BJ (cell line): ENCODE measurements around the gene RALGAPA1. TPM values are rescaled to one million over a fixed set of nuclear protein-coding genes. Genes with fewer than 3 reads are reported as not detected.
"Not testable (repeated sequence)": the region's sequence is repeated elsewhere in the genome, so short reads cannot be mapped to it uniquely, and the experiment has no call there.

Experiments
- CTCF ChIA-PET: fragments of 350-600 bp; formaldehyde crosslinking; extraction: SDS; loops from one replicate; lab custom pipeline; 2021; ENCODE audit warnings: antibody characterized with exemption, inconsistent platforms; lab: Yijun Ruan, JAX
- POLR2A ChIA-PET: fragments of 300-600 bp; sonication (Branson Sonifier 250); formaldehyde crosslinking; extraction: SDS; loops from one replicate; lab custom pipeline; 2021; ENCODE audit warnings: antibody characterized with exemption; lab: Charles Lee
- DNase-seq: peaks from one replicate; pipeline ENCODE4 v3.0.0-alpha.2; 2011; ENCODE audit warnings: low read depth
- H3K27me3 ChIP-seq: 2 replicates; pipeline ENCODE4 v1.6.0; 2011; ENCODE audit warnings: low read length; ENCODE audit not compliant: control insufficient read depth, insufficient read depth
- H3K36me3 ChIP-seq: 2 replicates; pipeline ENCODE4 v1.5.1; 2011; ENCODE audit warnings: low read length; ENCODE audit not compliant: control insufficient read depth, insufficient read depth
- H3K4me3 ChIP-seq: 2 replicates; pipeline ENCODE4 v1.5.1; 2011; ENCODE audit warnings: low read depth, mild to moderate bottlenecking, control low read depth, low read length
- CTCF ChIP-seq: IDR thresholded peaks from 2 replicates; pipeline ENCODE4 v1.5.1; 2011; ENCODE audit warnings: low read depth, mild to moderate bottlenecking, control low read depth, inconsistent platforms, low read length, moderate library complexity; ENCODE audit not compliant: insufficient read depth
- polyA plus RNA-seq: library from polyadenylated mRNA; depleted of rRNA; stranded (reverse); fragments of >200 nt; gene quantifications from 2 replicates; pipeline ENCODE4 v1.2.3, GENCODE V29; 2011

RALGAPA1 gene
- polyA plus RNA-seq, 1 experiment: 4.7 TPM

GRCh38 chr14:35853225-35853624 is 44.1 kb upstream of the RALGAPA1 start:
- Histone ChIP-seq H3K4me3 (no peak overlapping the region), H3K36me3 (no peaks in the 10 kb centered on the region)
- no peak for DNase-seq

GRCh38 chr14:35851823-35852222 is 42.7 kb upstream of the RALGAPA1 start:
- POLR2A ChIA-PET: no interaction called here

More at GRCh38 chr14:35853225-35853624, 44.1 kb upstream of the RALGAPA1 start:
- no peak for TF ChIP-seq CTCF
- CTCF ChIA-PET: no interaction called here
- no peaks in the 10 kb centered on the region for H3K27me3 ChIP-seq
- POLR2A ChIA-PET: no interaction called here

GRCh38 chr14:35849122-35849521 is 40.0 kb upstream of the RALGAPA1 start:
- POLR2A ChIA-PET: no interaction called here
- Histone ChIP-seq H3K36me3 (no peaks in the 10 kb centered on the region; the same call in 1 of the 2 replicates), H3K27me3 (no peaks in the 10 kb centered on the region), H3K4me3 (no peak overlapping the region)
- no peak for TF ChIP-seq CTCF
- CTCF ChIA-PET: no interaction called here
- no peak for DNase-seq

More at GRCh38 chr14:35851823-35852222, 42.7 kb upstream of the RALGAPA1 start:
- no peak for TF ChIP-seq CTCF
- no peak for DNase-seq
- no peaks in the 10 kb centered on the region for H3K36me3 ChIP-seq
- no peak overlapping the region for H3K4me3 ChIP-seq
- CTCF ChIA-PET: no interaction called here
- no peaks in the 10 kb centered on the region for H3K27me3 ChIP-seq

- Histone ChIP-seq H3K36me3 (no peaks in the 10 kb centered on the region; the same call in 1 of the 2 replicates), H3K4me3 (no peak overlapping the region), H3K27me3 (no peaks in the 10 kb centered on the region)
- CTCF ChIA-PET: interaction anchor here (0.6 kb wide), 1 partner anchor 697 kb away, joined by 3 read pairs; no protein-coding TSS in a partner anchor
- TF ChIP-seq CTCF: no peak
- no peak for DNase-seq
- POLR2A ChIA-PET: no interaction called here
These were observed 38.5 kb upstream of the RALGAPA1 start for GRCh38 chr14:35847636-35848035.

- POLR2A ChIA-PET: no interaction called here
- no peaks in the 10 kb centered on the region; the same call in 1 of the 2 replicates for H3K36me3 ChIP-seq
- H3K4me3 ChIP-seq: no peak overlapping the region
- no peak for DNase-seq
- no peaks in the 10 kb centered on the region for H3K27me3 ChIP-seq
- CTCF ChIA-PET: interaction anchor here (1.6 kb wide), 1 partner anchor 23 kb away, joined by 6 read pairs; no protein-coding TSS in a partner anchor
- no peak for TF ChIP-seq CTCF
These were observed 35.4 kb upstream of the RALGAPA1 start for GRCh38 chr14:35844494-35844893.

GRCh38 chr14:35842245-35842644 is 33.1 kb upstream of the RALGAPA1 start:
- DNase-seq, CTCF ChIA-PET, H3K27me3 ChIP-seq, H3K36me3 ChIP-seq, H3K4me3 ChIP-seq: not testable (repeated sequence)
- POLR2A ChIA-PET: interaction anchor here (0.6 kb wide), 1 partner anchor 15 kb away, joined by 12 read pairs; no protein-coding TSS in a partner anchor

GRCh38 chr14:35841704-35842103 is 32.6 kb upstream of the RALGAPA1 start:
- DNase-seq, CTCF ChIA-PET, H3K36me3 ChIP-seq, H3K4me3 ChIP-seq, H3K27me3 ChIP-seq: not testable (repeated sequence)
- POLR2A ChIA-PET: interaction anchor here (0.6 kb wide), 1 partner anchor 15 kb away, joined by 12 read pairs; no protein-coding TSS in a partner anchor
